Measurements from ENCODE around the gene MSH6.

Gene MSH6

GRCh38 chr2:47777277-47777937 lies 5.5 kb upstream of the MSH6 start:
- ATAC-seq (ENCODE audit: insufficient read depth, low read depth) (no peak), DNase-seq (no peak)
- Histone ChIP-seq H3K27me3 (ENCODE audit: insufficient read depth, low read length, poor library complexity) (no peaks in the 10 kb centered on the region), H3K27ac (ENCODE audit: low read length) (no peak overlapping the region), H3K4me3 (ENCODE audit: low read depth in 1 of 2, low read length in 2 of 2) (no peak overlapping the region), H3K79me2 (ENCODE audit: insufficient read depth, low read length) (no peaks in the 10 kb centered on the region), H3K4me1 (ENCODE audit: insufficient read depth, low read length) (peaks cover 4% of the 10 kb centered on the region), H4K20me1 (ENCODE audit: insufficient read depth, low read length) (no peaks in the 10 kb centered on the region), H2AFZ (ENCODE audit: low read depth, low read length) (no peak overlapping the region), H3K36me3 (ENCODE audit: insufficient read depth, low read length) (no peaks in the 10 kb centered on the region), H3K9me3 (ENCODE audit: insufficient read depth, low read length, severe bottlenecking) (no peaks in the 10 kb centered on the region), H3K9ac (ENCODE audit: low read depth, low read length) (no peak overlapping the region), H3K4me2 (ENCODE audit: insufficient read depth, low read length) (no peak overlapping the region)
- TF ChIP-seq EZH2 (IDR thresholded peaks at IDR 0.05; ENCODE audit: borderline replicate concordance, low read depth, low read length, severe bottlenecking), result no peak
- TF ChIP-seq CTCF (IDR thresholded peaks at IDR 0.05; ENCODE audit: borderline replicate concordance, extremely low read depth, low read length, poor library complexity, severe bottlenecking), result no peak

GRCh38 chr2:47778698-47779425 lies 4.1 kb upstream of the MSH6 start:
- TF ChIP-seq CTCF (IDR thresholded peaks at IDR 0.05; ENCODE audit: borderline replicate concordance, extremely low read depth, low read length, poor library complexity, severe bottlenecking) (no peak), EZH2 (IDR thresholded peaks at IDR 0.05; ENCODE audit: borderline replicate concordance, low read depth, low read length, severe bottlenecking) (no peak)
- DNase-seq (no peak), ATAC-seq (ENCODE audit: insufficient read depth, low read depth) (no peak)
- Histone ChIP-seq H3K79me2 (ENCODE audit: insufficient read depth, low read length) (peaks cover 9% of the 10 kb centered on the region), H2AFZ (ENCODE audit: low read depth, low read length) (no peak overlapping the region), H3K36me3 (ENCODE audit: insufficient read depth, low read length) (no peaks in the 10 kb centered on the region; the same call in 1 of the 2 replicates), H3K9ac (ENCODE audit: low read depth, low read length) (no peak overlapping the region), H3K9me3 (ENCODE audit: insufficient read depth, low read length, severe bottlenecking) (no peaks in the 10 kb centered on the region), H3K4me2 (ENCODE audit: insufficient read depth, low read length) (no peak overlapping the region), H3K27me3 (ENCODE audit: insufficient read depth, low read length, poor library complexity) (no peaks in the 10 kb centered on the region), H3K27ac (ENCODE audit: low read length) (no peak overlapping the region), H3K4me1 (ENCODE audit: insufficient read depth, low read length) (peaks cover 5% of the 10 kb centered on the region), H3K4me3 (ENCODE audit: low read depth in 1 of 2, low read length in 2 of 2) (no peak overlapping the region), H4K20me1 (ENCODE audit: insufficient read depth, low read length) (peaks cover 6% of the 10 kb centered on the region)

GRCh38 chr2:47779426-47779790 lies 3.5 kb upstream of the MSH6 start:
- TF ChIP-seq EZH2 (IDR thresholded peaks at IDR 0.05; ENCODE audit: borderline replicate concordance, low read depth, low read length, severe bottlenecking), result no peak
- TF ChIP-seq CTCF (IDR thresholded peaks at IDR 0.05; ENCODE audit: borderline replicate concordance, extremely low read depth, low read length, poor library complexity, severe bottlenecking), result no peak
- H3K79me2 ChIP-seq (ENCODE audit: insufficient read depth, low read length), result peaks cover 14% of the 10 kb centered on the region
- no peak overlapping the region for H2AFZ ChIP-seq (ENCODE audit: low read depth, low read length)
- H3K27ac ChIP-seq (ENCODE audit: low read length), result no peak overlapping the region
- H3K36me3 ChIP-seq (ENCODE audit: insufficient read depth, low read length), result peaks cover 2% of the 10 kb centered on the region; the same call in 1 of the 2 replicates
- no peaks in the 10 kb centered on the region for H3K27me3 ChIP-seq (ENCODE audit: insufficient read depth, low read length, poor library complexity)
- H3K4me1 ChIP-seq (ENCODE audit: insufficient read depth, low read length), result peaks cover 10% of the 10 kb centered on the region
- H3K9ac ChIP-seq (ENCODE audit: low read depth, low read length), result no peak overlapping the region
- H4K20me1 ChIP-seq (ENCODE audit: insufficient read depth, low read length), result peaks cover 11% of the 10 kb centered on the region
- no peaks in the 10 kb centered on the region for H3K9me3 ChIP-seq (ENCODE audit: insufficient read depth, low read length, severe bottlenecking)
- no peak overlapping the region for H3K4me2 ChIP-seq (ENCODE audit: insufficient read depth, low read length)
- no peak overlapping the region for H3K4me3 ChIP-seq (ENCODE audit: low read depth in 1 of 2, low read length in 2 of 2)
- ATAC-seq (ENCODE audit: insufficient read depth, low read depth), result no peak
- no peak for DNase-seq
